ENCODE results near the gene PRKN. TPM values are rescaled to one million over a fixed set of nuclear protein-coding genes. Genes with fewer than 3 reads are reported as not detected.

Gene PRKN
- total and polyA plus RNA-seq, 2 experiments from 2014 or later = 2.3 to 3.9 TPM

- Histone ChIP-seq H3K27ac (no peak overlapping the region), H2AFZ (no peak overlapping the region), H3K9me2 (replicated peaks; ENCODE audit: insufficient read depth) (no peaks in the 10 kb centered on the region), H4K20me1 (ENCODE audit: insufficient read depth, poor library complexity, severe bottlenecking) (no peaks in the 10 kb centered on the region), H3K79me2 (no peaks in the 10 kb centered on the region), H3K4me3 (no peak overlapping the region), H3K36me3 (replicated peaks; ENCODE audit: insufficient read depth, low read depth) (no peaks in the 10 kb centered on the region), H3K9me3 (ENCODE audit: low read depth) (no peaks in the 10 kb centered on the region), H3K4me1 (ENCODE audit: insufficient read depth) (no peaks in the 10 kb centered on the region), H3K4me2 (no peak overlapping the region), H3K27me3 (no peaks in the 10 kb centered on the region)
- TF ChIP-seq EZH2phosphoT487 (IDR thresholded peaks at IDR 0.05; ENCODE audit: low read depth, severe bottlenecking, unreplicated experiment) (no peak), EZH2 (IDR thresholded peaks at IDR 0.05; ENCODE audit: borderline replicate concordance) (no peak)
- TF ChIP-seq, protein P1, sequence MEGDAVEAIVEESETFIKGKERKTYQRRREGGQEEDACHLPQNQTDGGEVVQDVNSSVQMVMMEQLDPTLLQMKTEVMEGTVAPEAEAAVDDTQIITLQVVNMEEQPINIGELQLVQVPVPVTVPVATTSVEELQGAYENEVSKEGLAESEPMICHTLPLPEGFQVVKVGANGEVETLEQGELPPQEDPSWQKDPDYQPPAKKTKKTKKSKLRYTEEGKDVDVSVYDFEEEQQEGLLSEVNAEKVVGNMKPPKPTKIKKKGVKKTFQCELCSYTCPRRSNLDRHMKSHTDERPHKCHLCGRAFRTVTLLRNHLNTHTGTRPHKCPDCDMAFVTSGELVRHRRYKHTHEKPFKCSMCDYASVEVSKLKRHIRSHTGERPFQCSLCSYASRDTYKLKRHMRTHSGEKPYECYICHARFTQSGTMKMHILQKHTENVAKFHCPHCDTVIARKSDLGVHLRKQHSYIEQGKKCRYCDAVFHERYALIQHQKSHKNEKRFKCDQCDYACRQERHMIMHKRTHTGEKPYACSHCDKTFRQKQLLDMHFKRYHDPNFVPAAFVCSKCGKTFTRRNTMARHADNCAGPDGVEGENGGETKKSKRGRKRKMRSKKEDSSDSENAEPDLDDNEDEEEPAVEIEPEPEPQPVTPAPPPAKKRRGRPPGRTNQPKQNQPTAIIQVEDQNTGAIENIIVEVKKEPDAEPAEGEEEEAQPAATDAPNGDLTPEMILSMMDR (IDR thresholded peaks at IDR 0.05; ENCODE audit: poor library complexity) = no peak
- 62% methylated on average over 9 of the region's 9 CpGs for WGBS (ENCODE audit: low lambda C conversion rate, missing lambda C conversion rate)
- DNase-seq (ENCODE audit: low spot score) = no peak
Observed at GRCh38 chr6:162450358-162450757, 277.2 kb downstream of the PRKN start.

DNA sequence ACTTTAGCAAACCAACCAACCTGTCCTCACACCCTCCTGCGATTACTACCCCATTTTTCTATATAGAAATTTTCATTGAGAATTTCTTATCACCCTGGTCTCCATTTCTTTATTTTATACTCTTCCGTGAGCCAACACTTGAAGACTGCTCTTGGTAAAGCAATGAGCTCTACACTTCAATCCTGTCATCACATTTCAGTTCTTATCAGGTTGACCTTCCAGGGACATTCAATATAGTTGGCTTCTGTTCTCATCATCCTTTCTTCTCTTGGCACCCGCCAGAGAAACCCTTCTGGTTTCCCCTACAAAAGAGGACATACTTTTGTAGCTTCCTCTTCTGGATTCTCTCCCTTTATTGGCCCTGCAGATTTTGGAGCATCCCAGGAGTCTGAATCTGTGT is 279.3 kb downstream of the PRKN start:
- no peaks in the 10 kb centered on the region for H4K20me1 ChIP-seq (ENCODE audit: insufficient read depth, poor library complexity, severe bottlenecking)
- 85% methylated on average over 3 of the region's 3 CpGs for WGBS (ENCODE audit: low lambda C conversion rate, missing lambda C conversion rate)

DNA sequence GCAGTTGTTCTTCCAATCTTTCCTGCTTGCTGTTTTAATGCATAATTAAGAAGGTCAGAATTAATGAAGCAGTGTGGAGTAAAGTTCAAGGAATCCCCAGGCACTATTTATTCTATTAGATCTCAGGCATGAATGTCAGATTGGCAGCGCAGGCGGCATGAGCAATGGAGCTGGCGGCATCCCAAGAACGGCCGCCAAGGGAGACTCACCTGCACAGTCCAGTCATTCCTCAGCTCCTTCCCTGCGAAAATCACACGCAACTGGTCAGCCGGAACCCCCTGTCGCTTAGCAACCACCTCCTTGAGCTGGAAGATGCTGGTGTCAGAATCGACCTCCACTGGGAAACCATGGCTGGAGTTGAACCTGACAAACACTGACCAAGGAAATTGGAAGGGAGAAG is 284.5 kb downstream of the PRKN start:
- Histone ChIP-seq H3K4me3 (no peak overlapping the region), H3K4me2 (no peak overlapping the region), H2AFZ (no peak overlapping the region), H3K36me3 (replicated peaks; ENCODE audit: insufficient read depth, low read depth) (no peaks in the 10 kb centered on the region), H3K9me3 (ENCODE audit: low read depth) (no peaks in the 10 kb centered on the region), H3K79me2 (no peaks in the 10 kb centered on the region), H3K27ac (no peak overlapping the region), H3K4me1 (ENCODE audit: insufficient read depth) (no peaks in the 10 kb centered on the region), H4K20me1 (ENCODE audit: insufficient read depth, poor library complexity, severe bottlenecking) (no peaks in the 10 kb centered on the region), H3K9me2 (replicated peaks; ENCODE audit: insufficient read depth) (no peaks in the 10 kb centered on the region), H3K27me3 (no peaks in the 10 kb centered on the region)
- no peak for TF ChIP-seq EZH2phosphoT487 (IDR thresholded peaks at IDR 0.05; ENCODE audit: low read depth, severe bottlenecking, unreplicated experiment)
- TF ChIP-seq EZH2 (IDR thresholded peaks at IDR 0.05; ENCODE audit: borderline replicate concordance) = no peak
- TF ChIP-seq, protein P1 (IDR thresholded peaks at IDR 0.05; ENCODE audit: poor library complexity) = no peak
- 88% methylated on average over 10 of the region's 10 CpGs for WGBS (ENCODE audit: low lambda C conversion rate, missing lambda C conversion rate)
- no peak for DNase-seq (ENCODE audit: low spot score)

More for the DNA sequence above, 279.3 kb downstream of the PRKN start:
- H3K36me3 ChIP-seq (replicated peaks; ENCODE audit: insufficient read depth, low read depth) = no peaks in the 10 kb centered on the region
- TF ChIP-seq EZH2 (IDR thresholded peaks at IDR 0.05; ENCODE audit: borderline replicate concordance) = no peak
- TF ChIP-seq EZH2phosphoT487 (IDR thresholded peaks at IDR 0.05; ENCODE audit: low read depth, severe bottlenecking, unreplicated experiment) = no peak
- TF ChIP-seq, protein P1 (IDR thresholded peaks at IDR 0.05; ENCODE audit: poor library complexity) = no peak
- H3K27me3 ChIP-seq = no peaks in the 10 kb centered on the region
- H3K4me1 ChIP-seq (ENCODE audit: insufficient read depth) = no peaks in the 10 kb centered on the region
- no peak for DNase-seq (ENCODE audit: low spot score)
- no peak overlapping the region for H3K4me3 ChIP-seq
- H3K9me3 ChIP-seq (ENCODE audit: low read depth) = no peaks in the 10 kb centered on the region
- no peak overlapping the region for H3K4me2 ChIP-seq
- H2AFZ ChIP-seq = no peak overlapping the region
- no peaks in the 10 kb centered on the region for H3K79me2 ChIP-seq
- no peaks in the 10 kb centered on the region for H3K9me2 ChIP-seq (replicated peaks; ENCODE audit: insufficient read depth)
- H3K27ac ChIP-seq = no peak overlapping the region

DNA sequence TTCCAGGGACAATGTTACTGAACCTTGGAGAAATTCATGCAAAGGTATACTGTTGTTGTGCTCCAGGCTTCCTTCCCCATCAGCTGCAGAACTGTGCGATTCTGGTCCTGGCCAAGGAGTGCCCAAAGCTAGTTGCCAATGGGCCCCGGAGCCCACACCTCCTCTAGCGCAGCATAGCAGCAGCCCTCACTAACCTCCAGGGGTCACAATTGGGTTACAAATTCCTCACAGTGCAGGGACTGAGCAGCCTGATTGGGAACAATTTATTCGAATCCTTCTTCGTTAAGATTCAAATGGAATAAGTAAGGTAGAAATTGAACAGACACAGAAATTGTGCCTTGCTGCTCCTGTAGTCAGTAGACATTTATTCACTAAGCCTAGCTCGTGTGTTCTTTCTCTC is 284.9 kb downstream of the PRKN start:
- H3K27ac ChIP-seq = no peak overlapping the region
- WGBS (ENCODE audit: low lambda C conversion rate, missing lambda C conversion rate) = 52% methylated on average over 6 of the region's 6 CpGs
- H3K4me3 ChIP-seq = no peak overlapping the region
- H3K4me2 ChIP-seq = no peak overlapping the region
- no peaks in the 10 kb centered on the region for H4K20me1 ChIP-seq (ENCODE audit: insufficient read depth, poor library complexity, severe bottlenecking)
- no peaks in the 10 kb centered on the region for H3K4me1 ChIP-seq (ENCODE audit: insufficient read depth)
- no peak overlapping the region for H2AFZ ChIP-seq
- peak; percentile 19 for DNase-seq (ENCODE audit: low spot score)
- H3K9me3 ChIP-seq (ENCODE audit: low read depth) = no peaks in the 10 kb centered on the region
- TF ChIP-seq, protein P1 (IDR thresholded peaks at IDR 0.05; ENCODE audit: poor library complexity) = peak; percentile 37
- TF ChIP-seq EZH2 (IDR thresholded peaks at IDR 0.05; ENCODE audit: borderline replicate concordance) = no peak
- TF ChIP-seq EZH2phosphoT487 (IDR thresholded peaks at IDR 0.05; ENCODE audit: low read depth, severe bottlenecking, unreplicated experiment) = no peak
- H3K36me3 ChIP-seq (replicated peaks; ENCODE audit: insufficient read depth, low read depth) = no peaks in the 10 kb centered on the region
- no peaks in the 10 kb centered on the region for H3K9me2 ChIP-seq (replicated peaks; ENCODE audit: insufficient read depth)
- H3K27me3 ChIP-seq = no peaks in the 10 kb centered on the region
- H3K79me2 ChIP-seq = no peaks in the 10 kb centered on the region
